Activated T-helper 1 cell treated with anti-CD3 and anti-CD28 coated beads, Interleukin-12 subunit alpha, Interleukin-12 subunit beta, Interleukin-2, Interleukin-4 antibody, amounts not matched to agents 30 ng/mL and 10 ng/mL and 1 ng/mL, durations not matched to agents 14 hours and 24 hours and 36 hours (primary cell): Measurements from ENCODE around the gene OR2H2. TPM values are rescaled to one million over a fixed set of nuclear protein-coding genes. Genes with fewer than 3 reads are reported as not detected.

Experiments
- DNase-seq: peaks from one replicate; pipeline ENCODE4 v3.0.0; 2021; ENCODE audit warnings: low spot score
- H3K27ac Mint-ChIP-seq: one replicate; pipeline ENCODE4 v1.8.0; 2021; ENCODE audit warnings: mild to moderate bottlenecking, mixed read lengths
- H3K27me3 Mint-ChIP-seq: one replicate; pipeline ENCODE4 v1.8.0; 2022; ENCODE audit warnings: mild to moderate bottlenecking, moderate library complexity, mixed read lengths; ENCODE audit not compliant: insufficient read depth
- H3K36me3 Mint-ChIP-seq: one replicate; pipeline ENCODE4 v1.8.0; 2021; ENCODE audit warnings: low read depth, mixed read lengths
- H3K4me1 Mint-ChIP-seq: one replicate; pipeline ENCODE4 v1.8.0; 2021; ENCODE audit warnings: low read depth, mixed read lengths
- H3K4me3 Mint-ChIP-seq: one replicate; pipeline ENCODE4 v1.8.0; 2021; ENCODE audit warnings: mild to moderate bottlenecking, moderate library complexity, mixed read lengths
- H3K9me3 Mint-ChIP-seq: one replicate; pipeline ENCODE4 v1.8.0; 2021; ENCODE audit warnings: mixed read lengths
- intact Hi-C: fragments of 100-400 bp; cut with micrococcal nuclease; formaldehyde crosslinking; loops from one replicate; pipeline ENCODE4 v1.15.1; 2024
- total RNA-seq: library from RNA; stranded (reverse); gene quantifications from 2 replicates; pipeline ENCODE4 v1.2.3, GENCODE V29; 2022

Gene OR2H2
- total RNA-seq, 1 donor from 2014 or later, result not detected

GRCh38 chr6:29627755-29628418, 43.0 kb downstream of the OR2H2 start:
- peaks cover 13% of the 10 kb centered on the region for H3K36me3 Mint-ChIP-seq
- H3K27me3 Mint-ChIP-seq, result peaks cover 28% of the 10 kb centered on the region
- intact Hi-C loops, result no loop called here
- peak overlapping the region; percentile 70 for H3K27ac Mint-ChIP-seq
- no peaks in the 10 kb centered on the region for H3K9me3 Mint-ChIP-seq
- peak overlapping the region; percentile 90 for H3K4me3 Mint-ChIP-seq
- DNase-seq, result no peak
- peaks cover 38% of the 10 kb centered on the region for H3K4me1 Mint-ChIP-seq

DNA sequence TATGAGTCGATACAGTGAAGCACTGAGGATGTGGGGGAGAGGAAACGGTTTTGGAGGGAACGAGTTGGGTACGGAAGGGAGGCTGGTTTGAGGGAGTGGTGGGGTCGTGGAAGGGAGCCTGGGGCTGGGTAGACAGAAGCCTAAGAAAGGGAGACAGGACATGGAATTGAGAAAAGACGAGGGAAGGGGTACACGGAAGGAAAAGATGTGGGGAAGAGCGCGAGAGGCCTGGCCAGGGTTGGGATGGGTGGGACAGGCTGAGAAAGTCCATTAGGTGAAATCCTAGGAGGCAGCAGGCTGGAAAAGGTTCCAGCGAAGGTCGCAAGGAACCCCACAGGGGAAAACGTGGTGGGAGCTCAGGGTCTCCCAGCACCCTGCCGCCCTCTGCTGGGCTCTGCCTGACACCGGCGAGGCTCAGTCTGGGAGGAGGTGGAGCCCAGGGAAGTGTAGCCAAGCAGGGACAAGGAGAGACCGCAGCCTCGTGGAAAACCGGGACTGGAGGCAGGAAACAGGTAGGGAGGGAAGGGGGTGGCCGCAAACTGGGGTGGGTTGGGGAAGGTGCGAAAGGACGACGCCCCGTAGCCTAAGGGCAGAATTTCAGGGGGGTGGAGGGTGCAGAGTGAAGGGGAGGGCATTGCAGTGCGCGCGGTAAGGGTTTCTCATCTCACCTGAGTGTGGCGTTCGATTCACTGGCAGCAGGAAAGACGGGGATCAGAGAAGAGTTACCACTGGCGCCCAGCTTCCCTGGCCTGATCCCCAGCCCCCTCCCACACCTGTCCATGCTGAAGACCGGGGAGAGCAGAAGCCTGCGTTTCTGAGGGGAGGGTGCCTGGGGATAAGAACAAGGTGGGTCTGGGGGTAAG, 43.7 kb downstream of the OR2H2 start:
- Mint-ChIP-seq H3K27me3 (peaks cover 29% of the 10 kb centered on the region), H3K36me3 (peaks cover 10% of the 10 kb centered on the region), H3K27ac (peak overlapping the region; percentile 70), H3K4me1 (peaks cover 43% of the 10 kb centered on the region), H3K4me3 (peak overlapping the region; percentile 90), H3K9me3 (no peaks in the 10 kb centered on the region)
- intact Hi-C loops, result no loop called here
- peak; percentile 25 for DNase-seq

DNA sequence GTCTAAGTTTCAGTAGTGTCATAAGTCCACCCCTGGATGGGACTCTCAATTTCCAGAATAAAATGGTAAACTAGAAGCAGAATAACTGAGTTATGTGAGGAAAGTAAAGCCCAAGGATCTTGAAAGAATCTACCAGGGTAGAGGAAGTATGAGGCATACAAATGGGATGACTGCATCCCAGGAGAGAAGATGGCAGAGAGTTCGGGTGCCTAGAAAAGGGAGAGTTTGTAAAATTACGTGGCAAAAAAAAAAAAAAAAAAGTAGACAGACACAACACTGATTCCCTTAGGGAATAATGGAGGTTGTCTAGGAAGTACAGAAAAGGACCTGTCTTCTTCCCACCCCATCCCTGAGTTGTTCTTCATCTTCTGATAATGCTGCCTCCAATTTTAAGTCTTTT, 44.6 kb downstream of the OR2H2 start:
- peaks cover 10% of the 10 kb centered on the region for H3K36me3 Mint-ChIP-seq
- H3K4me3 Mint-ChIP-seq, result peak overlapping the region; percentile 90
- intact Hi-C loops, result no loop called here
- no peak for DNase-seq
- no peaks in the 10 kb centered on the region for H3K9me3 Mint-ChIP-seq
- H3K4me1 Mint-ChIP-seq, result peaks cover 44% of the 10 kb centered on the region
- H3K27me3 Mint-ChIP-seq, result peaks cover 29% of the 10 kb centered on the region
- H3K27ac Mint-ChIP-seq, result no peak overlapping the region

GRCh38 chr6:29630315-29630714, 45.4 kb downstream of the OR2H2 start:
- Mint-ChIP-seq H3K36me3 (peaks cover 10% of the 10 kb centered on the region), H3K27ac (no peak overlapping the region), H3K4me3 (peak overlapping the region; percentile 91), H3K9me3 (no peaks in the 10 kb centered on the region), H3K4me1 (peaks cover 44% of the 10 kb centered on the region), H3K27me3 (peaks cover 29% of the 10 kb centered on the region)
- no peak for DNase-seq
- intact Hi-C loops, result no loop called here

- peaks cover 10% of the 10 kb centered on the region for H3K36me3 Mint-ChIP-seq
- H3K27me3 Mint-ChIP-seq, result peaks cover 33% of the 10 kb centered on the region
These were observed 46.4 kb downstream of the OR2H2 start for GRCh38 chr6:29631209-29631810.

DNA sequence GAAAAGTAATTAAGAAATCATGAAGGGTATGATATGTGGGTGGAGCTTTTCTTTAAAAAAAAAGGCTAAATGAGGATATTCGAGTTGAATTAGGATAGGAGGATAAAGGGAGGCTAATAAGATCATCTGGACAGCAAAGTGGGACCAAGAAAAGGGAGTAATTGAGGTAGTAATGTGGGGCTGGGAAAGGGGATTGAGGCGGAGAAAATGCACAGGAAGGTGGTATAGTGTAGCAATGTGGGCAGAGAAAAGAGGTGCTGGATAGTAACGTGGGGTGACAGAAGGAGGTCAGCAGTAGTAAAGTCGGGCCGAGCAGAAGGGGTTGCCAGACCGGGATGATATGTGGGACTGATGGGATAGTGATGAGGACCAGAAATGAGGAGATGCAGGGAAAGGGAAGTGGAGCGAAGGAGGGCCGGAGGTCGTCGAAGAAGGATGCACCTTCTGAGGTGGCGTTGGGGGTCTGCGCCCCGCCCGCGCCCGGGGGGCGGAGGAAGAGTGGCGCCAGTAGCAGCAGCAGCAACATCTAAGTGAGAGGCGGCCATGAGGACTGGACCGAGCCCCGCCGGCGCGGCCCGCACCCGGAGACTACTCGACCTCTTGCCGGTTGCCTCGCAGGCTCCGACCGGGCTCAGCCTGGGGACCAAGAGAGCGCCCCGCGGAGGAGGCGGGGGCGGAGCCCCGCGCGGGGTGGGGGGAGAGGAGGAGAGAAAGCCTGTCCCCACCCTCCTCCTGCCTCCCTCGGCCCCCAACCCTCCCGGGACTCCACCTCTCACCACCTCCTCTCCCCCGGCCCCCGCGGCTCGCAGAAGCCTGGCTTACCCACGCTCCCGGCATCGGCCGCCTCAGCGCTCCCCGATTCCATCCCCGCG, 47.2 kb downstream of the OR2H2 start:
- Mint-ChIP-seq H3K27me3 (peaks cover 30% of the 10 kb centered on the region), H3K4me3 (peak overlapping the region; percentile 91), H3K27ac (peak overlapping the region; percentile 84), H3K9me3 (no peaks in the 10 kb centered on the region), H3K36me3 (peaks cover 10% of the 10 kb centered on the region), H3K4me1 (peaks cover 44% of the 10 kb centered on the region)
- peak; percentile 55 for DNase-seq
- intact Hi-C loops, result loop anchor here (1.0 kb wide), 1 partner anchor 18 kb away; no protein-coding TSS in a partner anchor

More at GRCh38 chr6:29631209-29631810, 46.4 kb downstream of the OR2H2 start:
- H3K9me3 Mint-ChIP-seq, result no peaks in the 10 kb centered on the region
- H3K4me1 Mint-ChIP-seq, result peaks cover 44% of the 10 kb centered on the region
- intact Hi-C loops, result no loop called here
- DNase-seq, result no peak
- H3K4me3 Mint-ChIP-seq, result peak overlapping the region; percentile 91
- no peak overlapping the region for H3K27ac Mint-ChIP-seq

- intact Hi-C loops, result loop anchor here (1.0 kb wide), 1 partner anchor 17 kb away; no protein-coding TSS in a partner anchor
- Mint-ChIP-seq H3K36me3 (peaks cover 12% of the 10 kb centered on the region), H3K27me3 (peaks cover 30% of the 10 kb centered on the region), H3K4me1 (peaks cover 44% of the 10 kb centered on the region), H3K27ac (peak within 1 kb of the TSS; percentile 84), H3K4me3 (peak within 1 kb of the TSS; percentile 91), H3K9me3 (no peaks in the 10 kb centered on the region)
- peak; percentile 78 for DNase-seq
These were observed 48.0 kb downstream of the OR2H2 start, which contains the start of gene GABBR1 for GRCh38 chr6:29632789-29633533. Gene GABBR1 (minus strand): TSS chr6:29633183. CDS start chr6:29632385, 798 bp downstream.

GRCh38 chr6:29633534-29633905, 48.6 kb downstream of the OR2H2 start:
- Mint-ChIP-seq H3K27me3 (peaks cover 30% of the 10 kb centered on the region), H3K36me3 (peaks cover 12% of the 10 kb centered on the region), H3K27ac (peak overlapping the region; percentile 56), H3K9me3 (no peaks in the 10 kb centered on the region), H3K4me1 (peaks cover 39% of the 10 kb centered on the region), H3K4me3 (peak overlapping the region; percentile 83)
- no peak for DNase-seq
- intact Hi-C loops, result no loop called here

- H3K4me1 Mint-ChIP-seq, result peaks cover 17% of the 10 kb centered on the region
- intact Hi-C loops, result no loop called here
- H3K36me3 Mint-ChIP-seq, result peaks cover 3% of the 10 kb centered on the region
- no peak overlapping the region for H3K27ac Mint-ChIP-seq
- H3K27me3 Mint-ChIP-seq, result peaks cover 9% of the 10 kb centered on the region
- no peak for DNase-seq
- no peak overlapping the region for H3K4me3 Mint-ChIP-seq
- H3K9me3 Mint-ChIP-seq, result no peaks in the 10 kb centered on the region
These were observed 52.3 kb downstream of the OR2H2 start for GRCh38 chr6:29637247-29637646.
